ENCODE data around the gene FOXP1.

The FOXP1 gene

GRCh38 chr3:71485896-71486295 is 97.6 kb downstream of the FOXP1 start:
- no peak overlapping the region for H3K4me3 ChIP-seq (ENCODE audit: low read length)
- no peak for TF ChIP-seq CTCF (IDR thresholded peaks at IDR 0.05; ENCODE audit: insufficient read depth, low read depth, low read length, missing control alignments)
- no peak for DNase-seq (ENCODE audit: low read depth)

- H3K4me3 ChIP-seq (ENCODE audit: low read length) = no peak overlapping the region
- no peak for TF ChIP-seq CTCF (IDR thresholded peaks at IDR 0.05; ENCODE audit: insufficient read depth, low read depth, low read length, missing control alignments)
- DNase-seq (ENCODE audit: low read depth) = no peak
Measured at GRCh38 chr3:71484452-71484851, 99.1 kb downstream of the FOXP1 start.

- H3K4me3 ChIP-seq (ENCODE audit: low read length) = no peak overlapping the region
- DNase-seq (ENCODE audit: low read depth) = no peak
- TF ChIP-seq CTCF (IDR thresholded peaks at IDR 0.05; ENCODE audit: insufficient read depth, low read depth, low read length, missing control alignments) = no peak
Measured at GRCh38 chr3:71484047-71484446, 99.5 kb downstream of the FOXP1 start.

GRCh38 chr3:71482771-71483170 is 100.8 kb downstream of the FOXP1 start:
- DNase-seq (ENCODE audit: low read depth) = no peak
- no peak for TF ChIP-seq CTCF (IDR thresholded peaks at IDR 0.05; ENCODE audit: insufficient read depth, low read depth, low read length, missing control alignments)
- H3K4me3 ChIP-seq (ENCODE audit: low read length) = no peak overlapping the region

- no peak overlapping the region for H3K4me3 ChIP-seq (ENCODE audit: low read length)
- peak; percentile 61 for DNase-seq (ENCODE audit: low read depth)
- no peak for TF ChIP-seq CTCF (IDR thresholded peaks at IDR 0.05; ENCODE audit: insufficient read depth, low read depth, low read length, missing control alignments)
Measured at GRCh38 chr3:71478568-71478967, 105.0 kb downstream of the FOXP1 start.

- TF ChIP-seq CTCF (IDR thresholded peaks at IDR 0.05; ENCODE audit: insufficient read depth, low read depth, low read length, missing control alignments) = no peak
- no peak overlapping the region for H3K4me3 ChIP-seq (ENCODE audit: low read length)
- no peak for DNase-seq (ENCODE audit: low read depth)
Measured at GRCh38 chr3:71476950-71477349, 106.6 kb downstream of the FOXP1 start.

- no peak for TF ChIP-seq CTCF (IDR thresholded peaks at IDR 0.05; ENCODE audit: insufficient read depth, low read depth, low read length, missing control alignments)
- H3K4me3 ChIP-seq (ENCODE audit: low read length) = no peak overlapping the region
- DNase-seq (ENCODE audit: low read depth) = no peak
Measured at GRCh38 chr3:71469138-71469435, 114.4 kb downstream of the FOXP1 start.

Measured in epithelial cell of esophagus (primary cell).